GM12872 (cell line): ENCODE results near the gene ZCCHC7.

Experiments
- TF ChIP-seq, protein P1 (sequence below): IDR thresholded peaks from 3 replicates; pipeline ENCODE4 v1.5.1; 2011; ENCODE audit warnings: low read depth, mild to moderate bottlenecking, low read length, moderate library complexity; ENCODE audit not compliant: insufficient read depth

The ZCCHC7 gene

DNA sequence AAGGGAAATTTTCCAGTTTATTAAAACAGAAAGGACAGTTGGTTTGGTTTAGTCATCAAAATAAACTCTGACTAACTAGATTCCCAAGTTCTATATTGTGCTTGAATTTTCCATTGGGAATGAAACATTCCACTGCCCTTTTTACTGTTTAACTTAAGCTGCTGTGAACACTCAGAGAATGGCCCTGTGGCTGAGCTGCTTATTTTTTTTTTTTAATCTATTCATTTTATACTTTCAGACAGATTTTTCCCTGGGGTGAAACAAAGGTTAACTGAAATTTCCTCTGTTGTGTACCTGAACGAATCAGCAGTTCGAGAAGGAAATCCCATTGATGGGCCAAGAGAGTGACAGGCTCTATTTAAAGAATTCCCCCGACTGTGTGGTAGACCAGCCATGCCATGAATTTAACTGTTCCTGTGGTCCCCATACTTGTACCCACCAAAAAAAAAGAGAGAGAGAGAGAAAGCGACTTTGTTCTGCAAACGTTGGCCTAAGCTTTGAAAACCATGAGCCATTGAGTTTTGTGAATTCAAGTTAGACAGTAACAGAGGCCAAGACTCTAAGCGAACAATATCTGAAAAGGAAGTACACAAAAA lies 163.5 kb downstream of the ZCCHC7 start:
- TF ChIP-seq, protein P1, sequence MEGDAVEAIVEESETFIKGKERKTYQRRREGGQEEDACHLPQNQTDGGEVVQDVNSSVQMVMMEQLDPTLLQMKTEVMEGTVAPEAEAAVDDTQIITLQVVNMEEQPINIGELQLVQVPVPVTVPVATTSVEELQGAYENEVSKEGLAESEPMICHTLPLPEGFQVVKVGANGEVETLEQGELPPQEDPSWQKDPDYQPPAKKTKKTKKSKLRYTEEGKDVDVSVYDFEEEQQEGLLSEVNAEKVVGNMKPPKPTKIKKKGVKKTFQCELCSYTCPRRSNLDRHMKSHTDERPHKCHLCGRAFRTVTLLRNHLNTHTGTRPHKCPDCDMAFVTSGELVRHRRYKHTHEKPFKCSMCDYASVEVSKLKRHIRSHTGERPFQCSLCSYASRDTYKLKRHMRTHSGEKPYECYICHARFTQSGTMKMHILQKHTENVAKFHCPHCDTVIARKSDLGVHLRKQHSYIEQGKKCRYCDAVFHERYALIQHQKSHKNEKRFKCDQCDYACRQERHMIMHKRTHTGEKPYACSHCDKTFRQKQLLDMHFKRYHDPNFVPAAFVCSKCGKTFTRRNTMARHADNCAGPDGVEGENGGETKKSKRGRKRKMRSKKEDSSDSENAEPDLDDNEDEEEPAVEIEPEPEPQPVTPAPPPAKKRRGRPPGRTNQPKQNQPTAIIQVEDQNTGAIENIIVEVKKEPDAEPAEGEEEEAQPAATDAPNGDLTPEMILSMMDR: no peak

DNA sequence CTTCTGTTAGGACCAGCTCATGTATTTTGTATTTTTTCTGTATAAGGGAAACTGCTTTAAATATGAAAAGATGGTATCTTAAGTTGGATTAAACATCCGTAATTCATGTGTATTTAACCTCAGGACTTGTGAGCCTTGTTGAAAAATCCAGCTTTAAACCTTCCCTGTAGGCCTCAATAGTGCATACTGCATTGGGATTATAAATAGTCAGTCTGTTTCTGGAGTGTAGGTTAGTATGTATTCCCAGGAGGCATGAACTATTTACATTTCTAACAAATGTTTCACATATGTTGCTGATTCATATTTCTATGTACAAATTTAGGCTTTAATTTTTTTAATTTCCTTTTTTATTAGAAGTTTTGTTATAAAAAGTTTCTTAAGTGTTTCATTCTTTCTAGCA lies 164.3 kb downstream of the ZCCHC7 start:
- TF ChIP-seq, protein P1: no peak

DNA sequence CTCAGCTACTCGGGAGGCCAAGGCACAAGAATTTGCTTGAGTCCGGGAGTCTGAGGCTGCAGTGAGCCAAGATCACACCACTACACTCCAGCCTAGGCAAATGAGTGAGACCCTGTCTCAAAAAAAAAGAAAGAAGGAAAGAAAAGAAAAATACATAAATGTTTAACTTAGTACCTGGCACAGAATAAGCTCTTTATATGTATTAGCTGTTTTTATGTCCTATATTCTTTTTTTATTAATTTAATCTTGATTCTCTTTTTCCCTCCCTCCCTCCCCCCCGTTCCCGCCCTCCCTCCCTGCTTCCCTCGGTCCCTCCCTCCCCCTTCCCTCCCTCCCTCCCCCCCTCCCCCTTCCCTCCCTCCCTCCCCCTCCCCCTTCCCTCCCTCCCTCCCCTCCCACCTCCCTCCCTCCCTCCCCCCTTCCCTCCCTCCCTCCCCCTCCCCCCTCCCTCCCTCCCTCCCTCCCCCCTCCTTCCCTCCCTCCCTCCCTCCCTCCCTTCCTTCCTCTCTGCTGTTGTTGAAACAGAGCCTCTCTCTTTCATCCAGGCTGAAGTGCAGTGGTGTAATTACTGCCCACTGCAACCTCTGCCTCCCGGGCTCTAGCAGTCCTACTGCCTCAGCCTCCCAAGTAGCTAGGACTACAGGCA lies 166.3 kb downstream of the ZCCHC7 start:
- TF ChIP-seq, protein P1: no peak

DNA sequence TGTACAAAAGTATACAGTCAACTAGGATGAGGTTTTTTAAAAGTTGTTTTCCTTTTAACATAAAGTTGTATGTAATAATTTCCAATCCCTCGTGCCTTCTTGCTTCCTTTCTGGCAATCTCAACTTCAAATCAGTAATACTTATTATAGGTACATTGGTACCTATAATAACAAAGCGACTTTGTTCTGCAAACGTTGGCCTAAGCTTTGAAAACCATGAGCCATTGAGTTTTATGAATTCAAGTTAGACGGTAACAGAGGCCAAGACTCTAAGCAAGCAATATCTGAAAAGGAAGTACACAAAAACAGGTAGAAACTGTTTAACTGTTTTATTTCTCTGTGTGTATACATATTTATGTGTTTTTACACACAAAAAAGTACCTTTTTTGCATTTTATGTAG lies 166.9 kb downstream of the ZCCHC7 start:
- TF ChIP-seq, protein P1: no peak

DNA sequence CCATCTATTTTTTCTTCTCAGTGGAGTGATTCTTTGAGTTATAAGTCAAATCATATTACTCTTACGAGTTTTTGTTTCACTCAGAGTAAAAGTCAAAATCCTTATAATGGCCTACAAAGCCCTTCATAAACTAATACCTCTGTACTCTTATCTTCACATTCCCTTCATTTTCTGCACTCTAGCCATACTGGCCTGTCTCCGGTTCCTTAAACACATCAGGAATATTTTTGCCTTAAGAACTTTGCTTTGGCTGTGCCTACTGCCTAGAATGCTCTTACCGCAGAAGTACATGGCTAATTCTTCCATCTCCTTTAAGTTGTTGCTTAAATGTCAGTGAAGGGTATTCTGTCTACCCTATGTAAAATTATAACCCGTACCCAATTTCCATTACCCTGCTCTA lies 169.3 kb downstream of the ZCCHC7 start:
- TF ChIP-seq, protein P1: no peak

DNA sequence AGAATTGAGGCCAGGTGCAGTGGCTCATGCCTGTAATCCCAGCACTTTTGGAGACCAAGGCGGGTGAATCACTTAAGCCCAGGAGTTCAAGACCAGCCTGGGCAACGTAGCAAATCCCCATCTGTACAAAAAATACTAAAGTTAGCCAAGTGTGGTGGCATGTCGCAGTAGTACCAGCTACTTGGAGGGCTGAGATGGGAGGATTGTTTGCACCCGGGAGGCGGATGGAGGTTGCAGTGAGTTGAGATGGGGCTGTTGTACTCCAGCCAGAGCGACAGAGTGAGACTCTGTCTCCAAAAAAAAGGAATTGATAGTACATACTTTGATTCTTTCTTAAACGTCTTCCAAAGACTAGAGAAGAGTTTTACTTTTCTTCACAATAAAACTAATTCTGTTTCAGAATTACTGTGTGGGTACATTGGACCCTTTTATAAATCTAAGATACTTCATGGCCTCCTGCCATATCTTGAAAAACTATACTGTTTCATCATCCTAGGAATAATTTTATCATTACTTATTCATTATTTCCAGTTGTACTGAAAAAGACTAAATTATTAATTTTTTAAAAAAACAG lies 170.1 kb downstream of the ZCCHC7 start:
- TF ChIP-seq, protein P1: no peak

DNA sequence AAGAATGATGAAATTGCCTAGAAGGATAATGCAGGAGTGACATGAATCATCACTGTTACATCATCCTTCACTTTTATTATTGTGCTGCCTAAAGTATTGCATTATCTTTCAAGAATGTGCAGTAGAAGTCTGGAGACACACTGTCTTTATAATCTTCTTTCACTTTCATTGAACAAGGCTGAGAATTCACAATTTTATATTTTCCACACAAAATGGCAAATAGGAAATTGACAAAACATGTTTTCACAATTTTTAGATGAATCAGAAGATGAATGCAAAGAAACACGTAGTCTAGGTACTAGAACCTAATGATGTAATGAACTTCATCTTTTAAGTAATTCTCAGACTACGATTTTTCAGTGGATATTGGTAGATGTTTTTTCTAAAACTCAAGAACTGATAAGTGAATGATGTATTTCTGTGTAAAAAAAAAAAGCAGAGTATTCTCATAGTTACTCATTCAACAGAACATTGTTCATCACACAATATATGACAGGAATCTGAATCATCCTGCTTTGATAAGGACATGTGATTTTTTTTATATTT lies 170.6 kb downstream of the ZCCHC7 start:
- TF ChIP-seq, protein P1: no peak
